Measurements from ENCODE around the gene POF1B. TPM values are rescaled to one million over a fixed set of nuclear protein-coding genes. Genes with fewer than 3 reads are reported as not detected.
A peak's percentile ranks its signal among the peaks of the same experiment; 100 is the strongest.
"Not testable (repeated sequence)": the region's sequence is repeated elsewhere in the genome, so short reads cannot be mapped to it uniquely, and the experiment has no call there.

The POF1B gene
- total RNA-seq, 2 experiments from 2014 or later = not detected

GRCh38 chrX:85288992-85289723 is 90.3 kb downstream of the POF1B start:
- Mint-ChIP-seq H3K4me1 (ENCODE audit: low read depth) (no peaks in the 10 kb centered on the region), H3K9me3 (peaks cover 10% of the 10 kb centered on the region), H3K4me3 (no peak overlapping the region), H3K27me3 (no peaks in the 10 kb centered on the region), H3K27ac (no peak overlapping the region), H3K36me3 (ENCODE audit: low read depth) (no peaks in the 10 kb centered on the region)
- ATAC-seq = no peak
- ChIA-PET CTCF (no interaction called here), POLR2A (no interaction called here)
- no peak for DNase-seq
- intact Hi-C loops (cut with micrococcal nuclease) = no loop called here
- no peak for TF ChIP-seq CTCF (IDR thresholded peaks at IDR 0.05)

- H3K4me1 Mint-ChIP-seq (ENCODE audit: low read depth); H3K9me3 Mint-ChIP-seq; H3K4me3 Mint-ChIP-seq; H3K27ac Mint-ChIP-seq; H3K27me3 Mint-ChIP-seq; intact Hi-C loops (cut with micrococcal nuclease); CTCF ChIA-PET; POLR2A ChIA-PET; DNase-seq; H3K36me3 Mint-ChIP-seq (ENCODE audit: low read depth); ATAC-seq: not testable (repeated sequence)
These were observed 94.2 kb downstream of the POF1B start for GRCh38 chrX:85285286-85285685.

GRCh38 chrX:85244450-85245211 is 134.8 kb downstream of the POF1B start:
- POLR2A ChIA-PET = interaction anchor here (1.4 kb wide), 1 partner anchor 152 kb away, joined by 3 read pairs; no protein-coding TSS in a partner anchor
- H3K27ac Mint-ChIP-seq = peak overlapping the region; percentile 81
- ATAC-seq = peak; percentile 65
- no peak for TF ChIP-seq CTCF (IDR thresholded peaks at IDR 0.05)
- H3K36me3 Mint-ChIP-seq (ENCODE audit: low read depth) = no peaks in the 10 kb centered on the region
- peak; percentile 6 for DNase-seq
- peak overlapping the region; percentile 88 for H3K4me3 Mint-ChIP-seq
- H3K27me3 Mint-ChIP-seq = peaks cover 9% of the 10 kb centered on the region
- no peaks in the 10 kb centered on the region for H3K9me3 Mint-ChIP-seq
- CTCF ChIA-PET = interaction anchor here (1.2 kb wide), 1 partner anchor 13 kb away, joined by 3 read pairs; no protein-coding TSS in a partner anchor
- H3K4me1 Mint-ChIP-seq (ENCODE audit: low read depth) = peaks cover 4% of the 10 kb centered on the region
- intact Hi-C loops (cut with micrococcal nuclease) = no loop called here

- Mint-ChIP-seq H3K4me3 (peak within 1 kb of the TSS; percentile 88), H3K36me3 (ENCODE audit: low read depth) (no peaks in the 10 kb centered on the region), H3K4me1 (ENCODE audit: low read depth) (peaks cover 4% of the 10 kb centered on the region), H3K27ac (peak within 1 kb of the TSS; percentile 81), H3K27me3 (peaks cover 9% of the 10 kb centered on the region), H3K9me3 (no peaks in the 10 kb centered on the region)
- ChIA-PET CTCF (interaction anchor here (1.2 kb wide), 1 partner anchor 13 kb away, joined by 3 read pairs; no protein-coding TSS in a partner anchor), POLR2A (interaction anchor here (1.4 kb wide), 1 partner anchor 151 kb away, joined by 3 read pairs; no protein-coding TSS in a partner anchor)
- DNase-seq = peak; percentile 41
- peak; percentile 66 for ATAC-seq
- intact Hi-C loops (cut with micrococcal nuclease) = no loop called here
- no peak for TF ChIP-seq CTCF (IDR thresholded peaks at IDR 0.05)
These were observed 135.6 kb downstream of the POF1B start, which contains the start of the genes SATL1 and ZNF711 for GRCh38 chrX:85243761-85244449. TSS of gene SATL1 (minus strand) at chrX:85243779. CDS start at chrX:85108968, 134,811 bp downstream. TSS of gene ZNF711 (plus strand) at chrX:85243991. CDS start at chrX:85247573, 3,582 bp downstream.

GRCh38 chrX:85243155-85243554 is 136.3 kb downstream of the POF1B start:
- Mint-ChIP-seq H3K9me3 (no peaks in the 10 kb centered on the region), H3K27me3 (peaks cover 9% of the 10 kb centered on the region), H3K4me3 (peak overlapping the region; percentile 38), H3K4me1 (ENCODE audit: low read depth) (peaks cover 4% of the 10 kb centered on the region), H3K36me3 (ENCODE audit: low read depth) (no peaks in the 10 kb centered on the region), H3K27ac (no peak overlapping the region)
- TF ChIP-seq CTCF (IDR thresholded peaks at IDR 0.05) = no peak
- POLR2A ChIA-PET = no interaction called here
- DNase-seq (no peak), ATAC-seq (no peak)
- CTCF ChIA-PET = no interaction called here
- intact Hi-C loops (cut with micrococcal nuclease) = no loop called here

Data from activated CD8-positive, alpha-beta T cell treated with anti-CD3 and anti-CD28 coated beads for 36 hours (primary cell).